Fibroblast of lung (primary cell): Measurements from ENCODE around the gene SYT15.

ENCODE experiments used
- CTCF ChIP-seq, 2 donors: IDR thresholded peaks in 1 of 2; conservative IDR thresholded peaks in 1 of 2; 1 replicate in 1 of 2; 2 replicates in 1 of 2; pipeline ENCODE4 v1.5.1; 2011 to 2012; ENCODE audit warnings: low read length in 2 of 2, control low read depth in 1 of 2, inconsistent platforms in 1 of 2, low read depth in 1 of 2, mild to moderate bottlenecking in 1 of 2
- EZH2 ChIP-seq: IDR thresholded peaks from 2 replicates; pipeline ENCODE4 v1.5.1; 2012; ENCODE audit warnings: low read length, control low read depth, mild to moderate bottlenecking; ENCODE audit errors: missing control alignments

GRCh38 chr10:46558392-46559185 is 20.3 kb upstream of the SYT15 start:
- no peak for TF ChIP-seq EZH2
- TF ChIP-seq CTCF (conservative IDR thresholded peaks at IDR 0.05 in 1 of 2, IDR thresholded peaks at IDR 0.05 in 1 of 2; ENCODE audit: low read depth in 1 of 2, low read length in 2 of 2) = no peak
